ENCODE results near the gene SUMO4.

SUMO4 gene

GRCh38 chr6:149400050-149400449, at the start of gene SUMO4:
Gene SUMO4, plus strand, starts transcription at chr6:149400262. Its CDS starts 130 bp downstream, at chr6:149400392.
- FAIRE-seq (no peak), DNase-seq (ENCODE audit: insufficient read length, low spot score) (no peak)

- DNase-seq (ENCODE audit: insufficient read length, low spot score) (no peak), FAIRE-seq (no peak)
These were observed 46.1 kb upstream of the SUMO4 start for GRCh38 chr6:149354009-149354408.

DNA sequence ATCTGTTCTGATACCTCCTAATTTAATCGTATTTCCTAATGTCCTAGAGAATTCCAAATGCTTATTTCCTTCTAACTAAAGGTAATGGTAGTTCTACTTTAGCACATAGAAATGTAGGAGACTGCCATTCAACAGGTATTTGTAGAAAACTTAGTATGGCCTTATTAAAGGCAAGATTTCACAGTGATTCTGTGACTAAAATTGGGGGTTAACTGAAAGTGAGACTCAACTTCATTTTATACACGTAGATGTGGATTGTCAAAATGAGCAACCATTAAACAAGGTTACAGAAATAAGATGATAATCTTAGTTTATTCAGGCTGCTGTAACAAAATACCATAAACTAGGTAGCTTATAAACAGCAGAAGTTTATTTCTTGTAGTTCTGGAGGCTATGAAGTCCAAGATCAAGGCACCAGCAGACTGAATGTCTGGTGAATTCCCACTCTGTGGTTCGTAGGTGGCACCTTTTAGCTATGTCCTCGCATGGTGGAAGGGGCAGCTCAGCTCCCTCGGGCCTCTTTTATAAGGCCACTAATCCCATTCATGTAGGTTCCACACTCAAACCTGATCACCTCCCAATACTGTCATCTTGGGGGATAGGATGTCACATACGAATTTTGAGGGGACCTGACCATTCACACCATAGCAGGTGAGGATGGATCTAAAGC, 43.8 kb upstream of the SUMO4 start:
- FAIRE-seq (no peak), DNase-seq (ENCODE audit: insufficient read length, low spot score) (no peak)

DNA sequence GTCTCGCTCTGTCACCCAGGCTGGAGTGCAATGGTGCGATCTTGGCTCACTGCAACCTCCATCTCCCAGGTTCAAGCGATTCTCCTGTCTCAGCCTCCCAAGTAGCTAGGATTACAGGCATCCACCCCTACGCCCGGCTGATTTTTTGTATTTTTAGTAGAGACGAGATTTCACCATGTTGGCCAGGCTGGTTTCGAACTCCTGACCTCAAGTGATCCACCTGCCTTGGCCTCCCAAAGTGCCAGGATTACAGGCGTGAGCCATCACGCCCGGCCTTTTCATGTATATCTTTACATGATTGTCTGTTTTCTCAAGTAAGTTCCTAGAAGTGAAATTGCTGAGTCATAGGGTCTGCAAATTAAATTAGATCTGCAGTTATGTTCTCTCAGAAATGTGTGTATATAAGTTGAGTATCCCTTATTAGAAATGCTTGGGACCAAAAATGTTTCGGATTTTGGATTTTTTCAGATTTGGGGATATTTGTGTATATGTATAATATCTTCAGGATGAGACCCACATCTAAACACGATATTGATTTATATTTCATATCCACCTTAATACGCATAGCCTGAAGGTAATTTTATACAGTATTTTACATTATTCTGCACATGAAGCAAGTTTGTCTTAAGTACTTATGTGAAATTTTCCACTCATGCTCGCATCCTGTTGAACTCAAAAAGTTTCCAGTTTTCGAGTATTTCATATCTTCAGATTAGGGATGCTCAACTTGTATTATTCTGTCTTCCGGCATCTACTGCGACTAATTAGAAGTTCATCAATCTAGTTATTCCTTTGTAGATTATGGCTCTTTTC, 42.1 kb upstream of the SUMO4 start:
- FAIRE-seq (no peak), DNase-seq (ENCODE audit: insufficient read length, low spot score) (no peak)

GRCh38 chr6:149359440-149359839, 40.6 kb upstream of the SUMO4 start:
- DNase-seq (ENCODE audit: insufficient read length, low spot score): no peak
- FAIRE-seq: no peak

DNA sequence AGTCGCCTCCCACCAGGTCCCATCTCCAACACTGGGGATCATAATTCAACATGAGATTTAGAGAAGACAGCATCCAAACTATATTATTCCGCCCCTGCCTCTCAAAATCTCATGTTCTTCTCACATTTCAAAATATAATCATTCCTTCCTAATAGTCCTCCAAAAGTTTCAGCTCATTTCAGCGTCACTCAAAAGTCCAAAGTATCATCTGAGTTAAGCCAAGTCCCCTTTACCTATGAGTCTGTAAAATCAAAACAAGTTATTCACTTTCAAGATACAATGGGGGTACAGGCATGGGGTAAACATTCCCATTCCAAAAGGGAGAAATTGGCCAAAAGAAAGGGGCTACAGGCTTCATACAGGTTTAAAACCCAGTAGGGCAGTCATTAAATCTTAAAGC, 39.5 kb upstream of the SUMO4 start:
- DNase-seq (ENCODE audit: insufficient read length, low spot score): no peak
- FAIRE-seq: no peak

GRCh38 chr6:149362289-149362688, 37.8 kb upstream of the SUMO4 start:
- DNase-seq (ENCODE audit: insufficient read length, low spot score): no peak
- FAIRE-seq: no peak

DNA sequence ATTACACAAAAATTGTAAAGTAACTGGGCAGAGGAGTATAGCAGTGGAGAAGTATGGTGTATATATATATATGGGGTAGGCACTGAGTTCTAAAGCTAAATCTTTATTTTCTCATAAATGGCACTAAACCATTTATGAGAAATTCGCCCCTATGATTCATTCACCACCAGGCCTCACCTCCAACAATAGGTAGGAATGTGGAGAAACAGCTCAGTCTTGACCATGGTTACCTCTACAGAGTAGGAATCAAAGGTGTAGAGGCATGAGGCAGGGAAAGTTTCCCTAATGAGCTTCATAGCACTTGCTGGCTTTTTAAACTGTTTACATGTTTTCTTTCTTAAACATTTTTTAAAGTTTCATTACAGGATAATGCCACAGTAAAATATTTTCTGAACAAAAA, 36.9 kb upstream of the SUMO4 start:
- FAIRE-seq: no peak
- no peak for DNase-seq (ENCODE audit: insufficient read length, low spot score)

- no peak for FAIRE-seq
- DNase-seq (ENCODE audit: insufficient read length, low spot score): no peak
These were observed 35.5 kb upstream of the SUMO4 start for GRCh38 chr6:149364557-149364956.

GRCh38 chr6:149365197-149365596, 34.9 kb upstream of the SUMO4 start:
- no peak for DNase-seq (ENCODE audit: insufficient read length, low spot score)
- no peak for FAIRE-seq

DNA sequence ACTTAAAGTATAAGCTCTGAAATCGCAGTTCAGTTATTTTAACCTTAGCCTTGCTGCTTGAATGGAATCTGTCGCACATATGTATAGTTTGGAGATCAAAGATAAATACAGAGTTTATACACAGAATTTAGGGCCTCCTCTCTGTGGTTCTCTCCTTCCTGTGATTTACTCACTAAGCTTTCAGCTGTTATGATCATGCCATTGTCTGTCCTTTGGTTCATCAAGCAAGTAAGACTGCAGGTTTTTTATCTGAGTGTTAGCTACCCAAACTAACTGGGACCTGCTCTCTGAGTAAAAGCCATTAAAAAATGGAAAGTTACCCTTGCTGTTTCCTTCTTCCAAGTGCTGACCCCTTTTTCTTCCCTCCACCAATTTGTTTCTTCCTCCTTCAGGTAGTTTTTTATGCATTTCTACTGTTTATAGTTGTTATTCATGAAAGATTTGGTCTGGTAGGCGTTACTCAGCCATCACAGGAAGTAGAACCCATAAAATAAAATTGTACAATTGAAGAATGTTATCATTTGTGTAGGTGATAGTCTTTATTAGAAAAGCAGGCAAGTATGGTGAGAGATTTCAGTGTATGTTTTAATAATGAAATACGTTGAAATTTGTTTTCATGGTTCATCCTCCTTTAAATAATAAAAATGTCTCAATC, 33.7 kb upstream of the SUMO4 start:
- DNase-seq (ENCODE audit: insufficient read length, low spot score): no peak
- no peak for FAIRE-seq

DNA sequence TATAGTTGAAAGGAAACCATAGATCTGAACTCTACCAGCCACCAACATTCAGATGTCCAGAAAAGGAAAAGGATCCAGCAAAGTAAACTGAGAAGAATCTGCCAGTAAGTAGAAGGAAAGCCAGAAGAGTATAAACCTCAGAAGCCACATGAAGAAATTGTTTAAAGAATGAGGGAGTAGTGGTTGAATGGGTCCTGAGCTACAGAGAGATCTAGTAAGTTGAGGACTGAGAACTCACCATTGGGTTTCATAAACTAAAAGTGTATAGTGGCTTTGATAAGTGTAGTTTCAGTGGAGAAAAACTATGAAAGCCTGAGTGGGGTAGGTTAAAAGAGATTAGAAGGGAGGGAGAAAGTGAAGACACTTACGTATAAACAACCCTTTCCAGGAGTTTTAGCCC, 32.0 kb upstream of the SUMO4 start:
- DNase-seq (ENCODE audit: insufficient read length, low spot score) (no peak), FAIRE-seq (no peak)

DNA sequence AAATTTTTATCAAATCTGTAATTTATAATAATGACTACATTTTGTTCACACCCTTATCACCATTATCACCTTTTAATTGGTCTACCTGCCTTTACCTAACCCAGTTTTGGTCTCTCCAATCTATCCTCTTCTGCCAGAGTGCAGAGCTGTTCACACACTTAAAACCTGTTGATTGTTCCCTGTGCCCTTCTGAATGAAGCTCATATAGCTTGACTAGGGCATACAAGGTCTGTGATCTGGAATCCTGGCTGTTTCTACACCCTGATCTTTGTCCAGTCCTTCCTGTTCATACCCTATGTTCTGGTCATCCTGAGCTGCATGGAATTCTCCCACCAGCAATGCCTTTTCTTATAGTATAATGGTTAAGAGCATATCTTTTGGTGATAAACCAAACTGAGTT, 28.9 kb upstream of the SUMO4 start:
- FAIRE-seq: no peak
- DNase-seq (ENCODE audit: insufficient read length, low spot score): no peak

- no peak for FAIRE-seq
- no peak for DNase-seq (ENCODE audit: insufficient read length, low spot score)
These were observed 28.0 kb upstream of the SUMO4 start for GRCh38 chr6:149372062-149372461.

- FAIRE-seq (peak; percentile 20), DNase-seq (ENCODE audit: insufficient read length, low spot score) (no peak)
These were observed 26.6 kb upstream of the SUMO4 start for GRCh38 chr6:149373511-149373910.

GRCh38 chr6:149379977-149380376, 20.1 kb upstream of the SUMO4 start:
- DNase-seq (ENCODE audit: insufficient read length, low spot score) (no peak), FAIRE-seq (no peak)

DNA sequence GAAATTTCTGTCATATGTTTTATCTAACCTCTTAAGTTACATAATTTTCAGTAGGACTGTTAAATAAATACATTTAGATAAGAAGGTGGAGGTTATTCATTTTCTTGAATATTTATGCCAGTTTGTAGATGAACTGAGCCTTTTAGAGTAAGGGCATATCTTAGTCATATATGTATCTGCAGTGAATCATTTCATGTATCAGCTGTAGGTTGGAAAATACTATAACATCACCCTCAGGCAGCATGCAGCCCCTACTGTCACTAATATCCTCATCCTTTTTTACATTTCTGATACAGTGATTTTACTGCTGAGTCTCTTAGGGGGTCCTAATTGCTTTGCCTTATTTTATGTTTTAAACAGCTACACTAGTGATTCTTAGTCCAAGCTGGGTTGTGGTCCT, 19.5 kb upstream of the SUMO4 start:
- no peak for FAIRE-seq

GRCh38 chr6:149383371-149383770, 16.7 kb upstream of the SUMO4 start:
- DNase-seq (ENCODE audit: insufficient read length, low spot score) (no peak), FAIRE-seq (no peak)

More for the DNA sequence above, 19.5 kb upstream of the SUMO4 start:
- no peak for DNase-seq (ENCODE audit: insufficient read length, low spot score)

- FAIRE-seq (no peak), DNase-seq (ENCODE audit: insufficient read length, low spot score) (no peak)
These were observed 15.6 kb upstream of the SUMO4 start for GRCh38 chr6:149384464-149384863.

DNA sequence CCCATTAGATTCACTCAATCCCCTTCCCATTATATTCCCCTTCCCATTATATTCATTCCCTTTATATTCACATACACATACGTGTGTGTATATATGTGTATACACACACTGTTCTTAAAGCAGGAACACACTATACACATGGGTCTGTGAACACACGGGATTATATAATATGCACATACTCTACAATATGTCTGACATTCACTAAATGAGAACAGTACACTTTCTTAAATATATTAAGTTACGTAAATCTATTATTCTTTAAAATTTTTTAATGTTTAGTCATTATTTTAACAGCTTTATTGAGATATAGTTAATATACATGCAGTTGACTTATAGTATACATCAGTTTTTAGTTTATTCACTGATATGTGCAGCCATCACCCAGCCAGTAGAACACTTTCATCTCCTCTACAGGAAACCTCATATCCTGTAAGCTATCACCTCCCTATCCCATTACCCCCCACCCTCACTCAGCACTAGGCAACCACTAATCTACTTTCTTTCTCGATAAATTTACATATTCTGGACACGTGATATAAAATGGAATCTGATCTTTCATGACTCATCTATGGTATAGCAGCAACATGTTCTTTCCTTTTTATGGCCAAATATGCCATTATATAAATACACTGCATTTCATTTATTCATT, 13.9 kb upstream of the SUMO4 start:
- DNase-seq (ENCODE audit: insufficient read length, low spot score) (no peak), FAIRE-seq (no peak)

DNA sequence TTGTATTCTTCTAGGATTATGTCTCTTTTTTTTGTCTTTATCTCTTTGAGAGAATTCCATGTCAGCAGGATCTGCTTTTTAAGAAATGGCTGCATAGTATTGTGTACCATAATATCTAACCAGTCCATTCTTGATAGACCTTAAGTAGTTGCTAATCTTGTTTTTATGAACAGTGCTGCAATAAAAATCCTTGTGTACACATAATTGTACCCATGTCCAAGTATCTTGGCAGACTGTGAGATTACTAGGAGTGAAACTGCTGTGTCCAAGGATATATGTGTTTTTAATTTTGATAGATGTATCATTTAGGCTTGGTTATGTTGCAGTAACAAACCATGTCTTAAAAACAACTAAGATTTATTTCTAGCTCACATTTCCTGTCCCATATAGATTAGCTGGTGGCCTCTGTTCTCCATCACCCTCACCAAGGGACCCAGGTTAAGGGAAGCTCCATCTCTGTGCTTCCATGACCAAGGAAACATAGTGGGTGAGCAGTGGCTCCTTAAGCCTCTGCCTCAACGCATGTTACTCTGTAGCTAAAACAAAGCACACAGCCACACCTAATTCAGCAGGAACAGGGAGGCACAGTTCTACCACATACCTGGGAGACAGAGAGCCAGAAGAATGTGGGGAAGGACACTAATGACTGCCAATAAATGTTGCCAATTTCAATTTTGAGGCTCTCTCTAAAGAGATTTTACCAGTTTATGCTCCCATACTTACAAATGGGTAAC, 12.1 kb upstream of the SUMO4 start:
- FAIRE-seq: no peak
- DNase-seq (ENCODE audit: insufficient read length, low spot score): no peak
